Occipital lobe (tissue), 2 donors: Measurements from ENCODE around the gene ANGPTL5. TPM values are rescaled to one million over a fixed set of nuclear protein-coding genes. Genes with fewer than 3 reads are reported as not detected.
"Not testable (repeated sequence)": the region's sequence is repeated elsewhere in the genome, so short reads cannot be mapped to it uniquely, and the experiment has no call there.

ENCODE experiments used
- DNase-seq: peaks from one replicate; lab custom pipeline; 2025; lab: John Stamatoyannopoulos, UW
- total RNA-seq: library from RNA; depleted of rRNA; stranded (reverse); fragments of >200 nt; gene quantifications from one replicate; pipeline ENCODE4 v1.2.3, GENCODE V29; 2014

The ANGPTL5 gene
- 0.62 TPM for total RNA-seq

- no peak for DNase-seq
Observed at GRCh38 chr11:101916422-101916821, at the start of gene ANGPTL5. TSS of gene ANGPTL5 (minus strand) at chr11:101916522. CDS start at chr11:101907909, 8,613 bp downstream.

- not testable (repeated sequence) for DNase-seq
Observed at GRCh38 chr11:101964200-101964599, 47.9 kb upstream of the ANGPTL5 start.

- DNase-seq, result no peak
Observed at GRCh38 chr11:101960231-101960630, 43.9 kb upstream of the ANGPTL5 start.

- no peak for DNase-seq
Observed at GRCh38 chr11:101955701-101956100, 39.4 kb upstream of the ANGPTL5 start.

GRCh38 chr11:101955278-101955677, 39.0 kb upstream of the ANGPTL5 start:
- DNase-seq, result no peak

- no peak for DNase-seq
Observed at GRCh38 chr11:101949680-101950220, 33.4 kb upstream of the ANGPTL5 start.

GRCh38 chr11:101945448-101945847, 29.1 kb upstream of the ANGPTL5 start:
- no peak for DNase-seq

GRCh38 chr11:101944923-101945322, 28.6 kb upstream of the ANGPTL5 start:
- DNase-seq, result no peak

- no peak for DNase-seq
Observed at GRCh38 chr11:101940901-101941520, 24.7 kb upstream of the ANGPTL5 start.

- no peak for DNase-seq
Observed at GRCh38 chr11:101931692-101932091, 15.4 kb upstream of the ANGPTL5 start.

- DNase-seq, result no peak
Observed at GRCh38 chr11:101929294-101929915, 13.1 kb upstream of the ANGPTL5 start.

GRCh38 chr11:101923554-101923953, 7.2 kb upstream of the ANGPTL5 start:
- DNase-seq, result no peak

- DNase-seq, result no peak
Observed at GRCh38 chr11:101920992-101921391, 4.7 kb upstream of the ANGPTL5 start.

GRCh38 chr11:101917226-101917625, 904 bp upstream of the ANGPTL5 start:
- no peak for DNase-seq

- DNase-seq, result peak; percentile 1
Observed at GRCh38 chr11:101915791-101916291, 481 bp downstream of the ANGPTL5 start.

- peak; percentile 92 for DNase-seq
Observed at GRCh38 chr11:101914738-101915426, 1.4 kb downstream of the ANGPTL5 start, which contains the start of gene CEP126. TSS of gene CEP126 (plus strand) at chr11:101915010. CDS start at chr11:101915285, 275 bp downstream.

GRCh38 chr11:101914341-101914737, 2.0 kb downstream of the ANGPTL5 start:
- DNase-seq, result no peak

- no peak for DNase-seq
Observed at GRCh38 chr11:101913656-101914055, 2.7 kb downstream of the ANGPTL5 start.

GRCh38 chr11:101912823-101913284, 3.5 kb downstream of the ANGPTL5 start:
- no peak for DNase-seq

GRCh38 chr11:101909087-101909486, 7.2 kb downstream of the ANGPTL5 start:
- DNase-seq, result no peak

GRCh38 chr11:101907815-101908214, 8.5 kb downstream of the ANGPTL5 start:
- no peak for DNase-seq

- no peak for DNase-seq
Observed at GRCh38 chr11:101894505-101894904, 21.8 kb downstream of the ANGPTL5 start.
